ENCODE measurements around the gene NSDHL. TPM values are rescaled to one million over a fixed set of nuclear protein-coding genes. Genes with fewer than 3 reads are reported as not detected.

NSDHL gene
- total and polyA plus RNA-seq, 2 experiments from 2014 or later = 32.4 to 34.3 TPM

DNA sequence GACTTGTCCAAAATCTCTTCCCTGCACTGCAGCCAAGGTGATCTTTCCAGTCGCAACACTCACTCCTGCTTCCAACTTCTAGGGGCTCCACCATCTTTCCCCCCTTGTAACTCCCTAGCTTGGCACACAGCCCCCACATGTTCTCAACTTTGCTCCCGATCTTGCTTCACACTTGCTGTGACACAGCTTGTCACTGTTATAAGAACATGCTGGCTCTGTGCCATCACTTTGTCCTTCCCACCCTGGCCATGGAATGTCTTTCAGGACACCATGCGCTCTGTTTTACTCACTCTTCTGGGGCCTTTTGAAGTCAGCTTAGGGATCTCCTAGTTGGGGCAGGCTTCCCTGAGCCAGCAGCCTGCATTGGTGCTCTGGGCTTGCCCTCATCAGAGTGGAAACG is 2.5 kb downstream of the NSDHL start:
- Histone ChIP-seq H3K4me3 (no peak overlapping the region), H3K36me3 (ENCODE audit: insufficient read depth) (no peaks in the 10 kb centered on the region), H3K4me2 (no peak overlapping the region), H3K79me2 (replicated peaks; ENCODE audit: insufficient read depth) (peaks cover 60% of the 10 kb centered on the region), H2AFZ (no peak overlapping the region), H3K4me1 (ENCODE audit: insufficient read depth) (no peaks in the 10 kb centered on the region; the same call in none of the 2 replicates), H4K20me1 (replicated peaks; ENCODE audit: insufficient read depth) (no peaks in the 10 kb centered on the region; the same call in none of the 2 replicates), H3K9me2 (ENCODE audit: insufficient read depth) (no peaks in the 10 kb centered on the region), H3K27me3 (ENCODE audit: insufficient read depth) (no peaks in the 10 kb centered on the region), H3F3A (replicated peaks; ENCODE audit: low read depth) (no peaks in the 10 kb centered on the region), H3K27ac (ENCODE audit: low read depth) (no peak overlapping the region)
- H3K4me1 Mint-ChIP-seq = peaks cover 15% of the 10 kb centered on the region
- H3K27ac Mint-ChIP-seq = no peak overlapping the region
- TF ChIP-seq, protein P1, sequence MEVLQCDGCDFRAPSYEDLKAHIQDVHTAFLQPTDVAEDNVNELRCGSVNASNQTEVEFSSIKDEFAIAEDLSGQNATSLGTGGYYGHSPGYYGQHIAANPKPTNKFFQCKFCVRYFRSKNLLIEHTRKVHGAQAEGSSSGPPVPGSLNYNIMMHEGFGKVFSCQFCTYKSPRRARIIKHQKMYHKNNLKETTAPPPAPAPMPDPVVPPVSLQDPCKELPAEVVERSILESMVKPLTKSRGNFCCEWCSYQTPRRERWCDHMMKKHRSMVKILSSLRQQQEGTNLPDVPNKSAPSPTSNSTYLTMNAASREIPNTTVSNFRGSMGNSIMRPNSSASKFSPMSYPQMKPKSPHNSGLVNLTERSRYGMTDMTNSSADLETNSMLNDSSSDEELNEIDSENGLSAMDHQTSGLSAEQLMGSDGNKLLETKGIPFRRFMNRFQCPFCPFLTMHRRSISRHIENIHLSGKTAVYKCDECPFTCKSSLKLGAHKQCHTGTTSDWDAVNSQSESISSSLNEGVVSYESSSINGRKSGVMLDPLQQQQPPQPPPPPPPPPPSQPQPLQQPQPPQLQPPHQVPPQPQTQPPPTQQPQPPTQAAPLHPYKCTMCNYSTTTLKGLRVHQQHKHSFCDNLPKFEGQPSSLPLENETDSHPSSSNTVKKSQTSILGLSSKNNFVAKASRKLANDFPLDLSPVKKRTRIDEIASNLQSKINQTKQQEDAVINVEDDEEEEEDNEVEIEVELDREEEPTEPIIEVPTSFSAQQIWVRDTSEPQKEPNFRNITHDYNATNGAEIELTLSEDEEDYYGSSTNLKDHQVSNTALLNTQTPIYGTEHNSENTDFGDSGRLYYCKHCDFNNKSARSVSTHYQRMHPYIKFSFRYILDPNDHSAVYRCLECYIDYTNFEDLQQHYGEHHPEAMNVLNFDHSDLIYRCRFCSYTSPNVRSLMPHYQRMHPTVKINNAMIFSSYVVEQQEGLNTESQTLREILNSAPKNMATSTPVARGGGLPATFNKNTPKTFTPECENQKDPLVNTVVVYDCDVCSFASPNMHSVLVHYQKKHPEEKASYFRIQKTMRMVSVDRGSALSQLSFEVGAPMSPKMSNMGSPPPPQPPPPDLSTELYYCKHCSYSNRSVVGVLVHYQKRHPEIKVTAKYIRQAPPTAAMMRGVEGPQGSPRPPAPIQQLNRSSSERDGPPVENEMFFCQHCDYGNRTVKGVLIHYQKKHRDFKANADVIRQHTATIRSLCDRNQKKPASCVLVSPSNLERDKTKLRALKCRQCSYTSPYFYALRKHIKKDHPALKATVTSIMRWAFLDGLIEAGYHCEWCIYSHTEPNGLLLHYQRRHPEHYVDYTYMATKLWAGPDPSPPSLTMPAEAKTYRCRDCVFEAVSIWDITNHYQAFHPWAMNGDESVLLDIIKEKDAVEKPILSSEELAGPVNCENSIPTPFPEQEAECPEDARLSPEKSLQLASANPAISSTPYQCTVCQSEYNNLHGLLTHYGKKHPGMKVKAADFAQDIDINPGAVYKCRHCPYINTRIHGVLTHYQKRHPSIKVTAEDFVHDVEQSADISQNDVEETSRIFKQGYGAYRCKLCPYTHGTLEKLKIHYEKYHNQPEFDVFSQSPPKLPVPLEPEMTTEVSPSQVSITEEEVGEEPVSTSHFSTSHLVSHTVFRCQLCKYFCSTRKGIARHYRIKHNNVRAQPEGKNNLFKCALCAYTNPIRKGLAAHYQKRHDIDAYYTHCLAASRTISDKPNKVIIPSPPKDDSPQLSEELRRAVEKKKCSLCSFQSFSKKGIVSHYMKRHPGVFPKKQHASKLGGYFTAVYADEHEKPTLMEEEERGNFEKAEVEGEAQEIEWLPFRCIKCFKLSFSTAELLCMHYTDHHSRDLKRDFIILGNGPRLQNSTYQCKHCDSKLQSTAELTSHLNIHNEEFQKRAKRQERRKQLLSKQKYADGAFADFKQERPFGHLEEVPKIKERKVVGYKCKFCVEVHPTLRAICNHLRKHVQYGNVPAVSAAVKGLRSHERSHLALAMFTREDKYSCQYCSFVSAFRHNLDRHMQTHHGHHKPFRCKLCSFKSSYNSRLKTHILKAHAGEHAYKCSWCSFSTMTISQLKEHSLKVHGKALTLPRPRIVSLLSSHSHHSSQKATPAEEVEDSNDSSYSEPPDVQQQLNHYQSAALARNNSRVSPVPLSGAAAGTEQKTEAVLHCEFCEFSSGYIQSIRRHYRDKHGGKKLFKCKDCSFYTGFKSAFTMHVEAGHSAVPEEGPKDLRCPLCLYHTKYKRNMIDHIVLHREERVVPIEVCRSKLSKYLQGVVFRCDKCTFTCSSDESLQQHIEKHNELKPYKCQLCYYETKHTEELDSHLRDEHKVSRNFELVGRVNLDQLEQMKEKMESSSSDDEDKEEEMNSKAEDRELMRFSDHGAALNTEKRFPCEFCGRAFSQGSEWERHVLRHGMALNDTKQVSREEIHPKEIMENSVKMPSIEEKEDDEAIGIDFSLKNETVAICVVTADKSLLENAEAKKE (CRISPR knock-in tag; IDR thresholded peaks at IDR 0.05) = no peak
- TF ChIP-seq EZH2 (IDR thresholded peaks at IDR 0.05; ENCODE audit: low read depth, unreplicated experiment) (no peak), ZNF114 (CRISPR knock-in tag; IDR thresholded peaks at IDR 0.05) (no peak), ZNF331 (CRISPR knock-in tag; IDR thresholded peaks at IDR 0.05; ENCODE audit: low read depth) (no peak), POLR2AphosphoS5 (IDR thresholded peaks at IDR 0.05; ENCODE audit: low read depth) (no peak), JUNB (IDR thresholded peaks at IDR 0.05; ENCODE audit: unreplicated experiment) (no peak), EZH2phosphoT487 (IDR thresholded peaks at IDR 0.05; ENCODE audit: unreplicated experiment) (no peak), NANOG (IDR thresholded peaks at IDR 0.05; ENCODE audit: borderline replicate concordance) (no peak), CREB1 (CRISPR knock-in tag; IDR thresholded peaks at IDR 0.05; ENCODE audit: low read depth) (no peak), STAT1 (IDR thresholded peaks at IDR 0.05; ENCODE audit: unreplicated experiment) (no peak)
- TF ChIP-seq, protein P2, sequence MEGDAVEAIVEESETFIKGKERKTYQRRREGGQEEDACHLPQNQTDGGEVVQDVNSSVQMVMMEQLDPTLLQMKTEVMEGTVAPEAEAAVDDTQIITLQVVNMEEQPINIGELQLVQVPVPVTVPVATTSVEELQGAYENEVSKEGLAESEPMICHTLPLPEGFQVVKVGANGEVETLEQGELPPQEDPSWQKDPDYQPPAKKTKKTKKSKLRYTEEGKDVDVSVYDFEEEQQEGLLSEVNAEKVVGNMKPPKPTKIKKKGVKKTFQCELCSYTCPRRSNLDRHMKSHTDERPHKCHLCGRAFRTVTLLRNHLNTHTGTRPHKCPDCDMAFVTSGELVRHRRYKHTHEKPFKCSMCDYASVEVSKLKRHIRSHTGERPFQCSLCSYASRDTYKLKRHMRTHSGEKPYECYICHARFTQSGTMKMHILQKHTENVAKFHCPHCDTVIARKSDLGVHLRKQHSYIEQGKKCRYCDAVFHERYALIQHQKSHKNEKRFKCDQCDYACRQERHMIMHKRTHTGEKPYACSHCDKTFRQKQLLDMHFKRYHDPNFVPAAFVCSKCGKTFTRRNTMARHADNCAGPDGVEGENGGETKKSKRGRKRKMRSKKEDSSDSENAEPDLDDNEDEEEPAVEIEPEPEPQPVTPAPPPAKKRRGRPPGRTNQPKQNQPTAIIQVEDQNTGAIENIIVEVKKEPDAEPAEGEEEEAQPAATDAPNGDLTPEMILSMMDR (conservative IDR thresholded peaks at IDR 0.05; ENCODE audit: low read depth in 2 of 2) = no peak
- TF ChIP-seq, protein P3, sequence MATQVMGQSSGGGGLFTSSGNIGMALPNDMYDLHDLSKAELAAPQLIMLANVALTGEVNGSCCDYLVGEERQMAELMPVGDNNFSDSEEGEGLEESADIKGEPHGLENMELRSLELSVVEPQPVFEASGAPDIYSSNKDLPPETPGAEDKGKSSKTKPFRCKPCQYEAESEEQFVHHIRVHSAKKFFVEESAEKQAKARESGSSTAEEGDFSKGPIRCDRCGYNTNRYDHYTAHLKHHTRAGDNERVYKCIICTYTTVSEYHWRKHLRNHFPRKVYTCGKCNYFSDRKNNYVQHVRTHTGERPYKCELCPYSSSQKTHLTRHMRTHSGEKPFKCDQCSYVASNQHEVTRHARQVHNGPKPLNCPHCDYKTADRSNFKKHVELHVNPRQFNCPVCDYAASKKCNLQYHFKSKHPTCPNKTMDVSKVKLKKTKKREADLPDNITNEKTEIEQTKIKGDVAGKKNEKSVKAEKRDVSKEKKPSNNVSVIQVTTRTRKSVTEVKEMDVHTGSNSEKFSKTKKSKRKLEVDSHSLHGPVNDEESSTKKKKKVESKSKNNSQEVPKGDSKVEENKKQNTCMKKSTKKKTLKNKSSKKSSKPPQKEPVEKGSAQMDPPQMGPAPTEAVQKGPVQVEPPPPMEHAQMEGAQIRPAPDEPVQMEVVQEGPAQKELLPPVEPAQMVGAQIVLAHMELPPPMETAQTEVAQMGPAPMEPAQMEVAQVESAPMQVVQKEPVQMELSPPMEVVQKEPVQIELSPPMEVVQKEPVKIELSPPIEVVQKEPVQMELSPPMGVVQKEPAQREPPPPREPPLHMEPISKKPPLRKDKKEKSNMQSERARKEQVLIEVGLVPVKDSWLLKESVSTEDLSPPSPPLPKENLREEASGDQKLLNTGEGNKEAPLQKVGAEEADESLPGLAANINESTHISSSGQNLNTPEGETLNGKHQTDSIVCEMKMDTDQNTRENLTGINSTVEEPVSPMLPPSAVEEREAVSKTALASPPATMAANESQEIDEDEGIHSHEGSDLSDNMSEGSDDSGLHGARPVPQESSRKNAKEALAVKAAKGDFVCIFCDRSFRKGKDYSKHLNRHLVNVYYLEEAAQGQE (IDR thresholded peaks at IDR 0.05; ENCODE audit: unreplicated experiment) = no peak
- TF ChIP-seq, protein P4, sequence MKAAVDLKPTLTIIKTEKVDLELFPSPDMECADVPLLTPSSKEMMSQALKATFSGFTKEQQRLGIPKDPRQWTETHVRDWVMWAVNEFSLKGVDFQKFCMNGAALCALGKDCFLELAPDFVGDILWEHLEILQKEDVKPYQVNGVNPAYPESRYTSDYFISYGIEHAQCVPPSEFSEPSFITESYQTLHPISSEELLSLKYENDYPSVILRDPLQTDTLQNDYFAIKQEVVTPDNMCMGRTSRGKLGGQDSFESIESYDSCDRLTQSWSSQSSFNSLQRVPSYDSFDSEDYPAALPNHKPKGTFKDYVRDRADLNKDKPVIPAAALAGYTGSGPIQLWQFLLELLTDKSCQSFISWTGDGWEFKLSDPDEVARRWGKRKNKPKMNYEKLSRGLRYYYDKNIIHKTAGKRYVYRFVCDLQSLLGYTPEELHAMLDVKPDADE (IDR thresholded peaks at IDR 0.05) = no peak
- ATAC-seq (no peak), DNase-seq (ENCODE audit: low spot score) (no peak)
- H3K4me3 Mint-ChIP-seq = no peak overlapping the region
- H3K27me3 Mint-ChIP-seq (ENCODE audit: insufficient read depth, low read depth, poor library complexity) = peaks cover 4% of the 10 kb centered on the region
- H3K9me3 Mint-ChIP-seq = peaks cover 2% of the 10 kb centered on the region; the same call in 2 of the 3 replicates
- peaks cover 40% of the 10 kb centered on the region for H3K36me3 Mint-ChIP-seq (ENCODE audit: low read depth)
